ENCODE measurements around the gene RTP5. TPM values are rescaled to one million over a fixed set of nuclear protein-coding genes. Genes with fewer than 3 reads are reported as not detected.

RTP5 gene
- total and polyA plus RNA-seq, 8 donors: 0.10 TPM; not detected in 7

- no peak overlapping the region for H3K4me3 ChIP-seq
- TF ChIP-seq CTCF (IDR thresholded peaks at IDR 0.05): no peak
Measured at GRCh38 chr2:241852981-241853631, 16.4 kb upstream of the RTP5 start.

GRCh38 chr2:241853651-241854341 is 15.7 kb upstream of the RTP5 start:
- intact Hi-C loops (cut with DNase I): no loop called here
- Histone ChIP-seq H3K4me1 (peaks cover 0 to under 1% of the 10 kb centered on the region in 2 donors), H3K9me3 (no peaks in the 10 kb centered on the region), H3K27me3 (peaks cover 0 to 21% of the 10 kb centered on the region in 2 donors), H3K4me3 (no peak overlapping the region), H3K27ac (no peak overlapping the region), H3K36me3 (no peaks in the 10 kb centered on the region)
- no peak for ATAC-seq
- no peak for DNase-seq
- TF ChIP-seq CTCF (IDR thresholded peaks at IDR 0.05): no peak

More at GRCh38 chr2:241852981-241853631, 16.4 kb upstream of the RTP5 start:
- peaks cover 0 to 15% of the 10 kb centered on the region in 2 donors for H3K27me3 ChIP-seq
- no peak for ATAC-seq
- no peaks in the 10 kb centered on the region for H3K4me1 ChIP-seq
- H3K36me3 ChIP-seq: no peaks in the 10 kb centered on the region
- H3K27ac ChIP-seq: no peak overlapping the region
- DNase-seq: no peak
- intact Hi-C loops (cut with DNase I): no loop called here
- H3K9me3 ChIP-seq: no peaks in the 10 kb centered on the region

- H3K4me3 ChIP-seq: no peak overlapping the region
- ATAC-seq: no peak
- H3K4me1 ChIP-seq: peaks cover 5 to 9% of the 10 kb centered on the region in 2 donors
- no peaks in the 10 kb centered on the region for H3K9me3 ChIP-seq
- no peaks in the 10 kb centered on the region for H3K36me3 ChIP-seq
- no peak for TF ChIP-seq CTCF (IDR thresholded peaks at IDR 0.05)
- H3K27ac ChIP-seq: no peak overlapping the region
- peaks cover 0 to 29% of the 10 kb centered on the region in 2 donors for H3K27me3 ChIP-seq
- intact Hi-C loops (cut with DNase I): no loop called here
- peak in 1 of 4 donors; percentile 46 for DNase-seq
Measured at GRCh38 chr2:241854342-241855244, 14.9 kb upstream of the RTP5 start.

GRCh38 chr2:241855245-241855887 is 14.2 kb upstream of the RTP5 start:
- peaks cover 5 to 15% of the 10 kb centered on the region in 2 donors for H3K4me1 ChIP-seq
- H3K27ac ChIP-seq: no peak overlapping the region
- H3K9me3 ChIP-seq: no peaks in the 10 kb centered on the region
- DNase-seq (peak in 1 of 4 donors; percentile 58), ATAC-seq (no peak)
- TF ChIP-seq CTCF (IDR thresholded peaks at IDR 0.05): no peak
- H3K4me3 ChIP-seq: no peak overlapping the region
- no peaks in the 10 kb centered on the region for H3K36me3 ChIP-seq
- intact Hi-C loops (cut with DNase I): no loop called here
- H3K27me3 ChIP-seq: peaks cover 0 to 34% of the 10 kb centered on the region in 2 donors

Measured in left lung (tissue), 10 donors.